Fibroblast of skin of right quadriceps (primary cell): ENCODE measurements around the gene C22orf31.

Source experiments
- DNase-seq: peaks from one replicate; pipeline ENCODE4 v3.0.0-alpha.2; 2013

The C22orf31 gene

GRCh38 chr22:29080106-29080975, 18.7 kb upstream of the C22orf31 start:
- no peak for DNase-seq

GRCh38 chr22:29079218-29079901, 17.7 kb upstream of the C22orf31 start:
- peak; percentile 44 for DNase-seq

GRCh38 chr22:29078869-29079207, 17.2 kb upstream of the C22orf31 start:
- DNase-seq = no peak

- no peak for DNase-seq
Observed at GRCh38 chr22:29078036-29078868, 16.6 kb upstream of the C22orf31 start.

GRCh38 chr22:29074276-29074772, 12.7 kb upstream of the C22orf31 start:
- no peak for DNase-seq

GRCh38 chr22:29073618-29074275, 12.1 kb upstream of the C22orf31 start:
- DNase-seq = peak; percentile 18

GRCh38 chr22:29072979-29073617, 11.5 kb upstream of the C22orf31 start, which contains the start of gene KREMEN1:
KREMEN1 (plus strand) TSS chr22:29073035; CDS start chr22:29073131, 96 bp downstream.
- no peak for DNase-seq

- DNase-seq = peak; percentile 68
Observed at GRCh38 chr22:29072193-29072978, 10.8 kb upstream of the C22orf31 start.

GRCh38 chr22:29071261-29072045, 9.8 kb upstream of the C22orf31 start:
- DNase-seq = peak; percentile 12

GRCh38 chr22:29070490-29070889, 8.9 kb upstream of the C22orf31 start:
- no peak for DNase-seq

GRCh38 chr22:29069463-29069862, 7.8 kb upstream of the C22orf31 start:
- no peak for DNase-seq

- DNase-seq = no peak
Observed at GRCh38 chr22:29065468-29066190, 4.0 kb upstream of the C22orf31 start.

- no peak for DNase-seq
Observed at GRCh38 chr22:29062286-29062821, 723 bp upstream of the C22orf31 start.

GRCh38 chr22:29060931-29061330, 700 bp downstream of the C22orf31 start:
- no peak for DNase-seq

- DNase-seq = no peak
Observed at GRCh38 chr22:29060251-29060869, 1.3 kb downstream of the C22orf31 start.

- no peak for DNase-seq
Observed at GRCh38 chr22:29056472-29056871, 5.2 kb downstream of the C22orf31 start.

- DNase-seq = no peak
Observed at GRCh38 chr22:29055192-29055830, 6.3 kb downstream of the C22orf31 start.

- DNase-seq = no peak
Observed at GRCh38 chr22:29054251-29054767, 7.3 kb downstream of the C22orf31 start.
